GM21737 (cell line): ENCODE measurements around the gene DALRD3.

ENCODE experiments used
- ATAC-seq: cut with Tn5 transposase; IDR thresholded peaks from one replicate; pipeline ENCODE4 v1.9.1; 2021; ENCODE audit warnings: mild to moderate bottlenecking, moderate library complexity; ENCODE audit not compliant: unreplicated experiment

Gene DALRD3

GRCh38 chr3:48982686-48983085 lies 35.7 kb downstream of the DALRD3 start:
- ATAC-seq, result no peak

GRCh38 chr3:48982016-48982415 lies 36.4 kb downstream of the DALRD3 start:
- ATAC-seq, result no peak

- no peak for ATAC-seq
Measured at GRCh38 chr3:48980295-48980694, 38.1 kb downstream of the DALRD3 start.

GRCh38 chr3:48979451-48979850 lies 38.9 kb downstream of the DALRD3 start:
- ATAC-seq, result no peak

- ATAC-seq, result no peak
Measured at GRCh38 chr3:48974076-48974864, 44.1 kb downstream of the DALRD3 start.

- no peak for ATAC-seq
Measured at GRCh38 chr3:48970586-48970985, 47.8 kb downstream of the DALRD3 start.

GRCh38 chr3:48966876-48967361 lies 51.5 kb downstream of the DALRD3 start:
- no peak for ATAC-seq

GRCh38 chr3:48966367-48966766 lies 52.0 kb downstream of the DALRD3 start:
- no peak for ATAC-seq
